ENCODE results near the gene CDC37.

- no peak for TF ChIP-seq CTCF (IDR thresholded peaks at IDR 0.05)
- no peak for TF ChIP-seq POLR2A (IDR thresholded peaks at IDR 0.05)
- no peak for TF ChIP-seq POLR2AphosphoS5 (IDR thresholded peaks at IDR 0.05)
Observed at GRCh38 chr19:10450853-10451609, 47.7 kb upstream of the CDC37 start.
